HTR-8/SVneo (cell line): ENCODE measurements around the gene FBXL15.

Experiments used
- DNase-seq: peaks from one replicate; pipeline ENCODE4 v3.0.0; 2011; ENCODE audit warnings: low spot score, mixed read lengths; ENCODE audit not compliant: insufficient read length
- FAIRE-seq: peaks from 2 replicates; lab custom pipeline; 2011; peaks lifted over from hg19 to GRCh38; lab: Jason Lieb, UNC

FBXL15 gene

GRCh38 chr10:102424145-102424544 lies 3.5 kb downstream of the FBXL15 start:
- DNase-seq (no peak), FAIRE-seq (no peak)

- no peak for FAIRE-seq
- no peak for DNase-seq
Observed at GRCh38 chr10:102424916-102425315, 4.3 kb downstream of the FBXL15 start.

- no peak for DNase-seq
Observed at GRCh38 chr10:102425444-102425843, 4.8 kb downstream of the FBXL15 start.

GRCh38 chr10:102426803-102427287 lies 6.2 kb downstream of the FBXL15 start:
- FAIRE-seq = no peak
- DNase-seq = no peak

More at GRCh38 chr10:102425444-102425843, 4.8 kb downstream of the FBXL15 start:
- no peak for FAIRE-seq

- DNase-seq = no peak
- no peak for FAIRE-seq
Observed at GRCh38 chr10:102429468-102429867, 8.8 kb downstream of the FBXL15 start.

- DNase-seq (no peak), FAIRE-seq (no peak)
Observed at GRCh38 chr10:102431452-102432124, 11.0 kb downstream of the FBXL15 start.

- FAIRE-seq (peak; percentile 91), DNase-seq (peak; percentile 96)
Observed at GRCh38 chr10:102432162-102432950, 11.7 kb downstream of the FBXL15 start, which contains the start of gene CUEDC2. CUEDC2 (minus strand) TSS chr10:102432574; CDS start chr10:102425188, 7,386 bp downstream.

- DNase-seq = no peak
- FAIRE-seq = no peak
Observed at GRCh38 chr10:102433619-102434046, 13.0 kb downstream of the FBXL15 start.

GRCh38 chr10:102434394-102435132 lies 13.9 kb downstream of the FBXL15 start:
- no peak for FAIRE-seq

GRCh38 chr10:102435133-102435497 lies 14.5 kb downstream of the FBXL15 start:
- DNase-seq (no peak), FAIRE-seq (no peak)

More at GRCh38 chr10:102434394-102435132, 13.9 kb downstream of the FBXL15 start:
- peak; percentile 40 for DNase-seq

GRCh38 chr10:102435529-102436233 lies 15.0 kb downstream of the FBXL15 start:
- DNase-seq = no peak
- FAIRE-seq = no peak

- DNase-seq (no peak), FAIRE-seq (no peak)
Observed at GRCh38 chr10:102436312-102436711, 15.7 kb downstream of the FBXL15 start.

GRCh38 chr10:102437515-102437914 lies 16.9 kb downstream of the FBXL15 start:
- no peak for DNase-seq
- no peak for FAIRE-seq

- no peak for FAIRE-seq
Observed at GRCh38 chr10:102438374-102438773, 17.7 kb downstream of the FBXL15 start.

GRCh38 chr10:102444851-102445250 lies 24.2 kb downstream of the FBXL15 start:
- FAIRE-seq (no peak), DNase-seq (no peak)

More at GRCh38 chr10:102438374-102438773, 17.7 kb downstream of the FBXL15 start:
- DNase-seq = no peak

- no peak for FAIRE-seq
- peak; percentile 59 for DNase-seq
Observed at GRCh38 chr10:102449321-102450123, 28.9 kb downstream of the FBXL15 start.

GRCh38 chr10:102450124-102450373 lies 29.4 kb downstream of the FBXL15 start:
- no peak for DNase-seq
- FAIRE-seq = no peak

- peak; percentile 85 for DNase-seq
- FAIRE-seq = peak; percentile 93
Observed at GRCh38 chr10:102450374-102451104, 29.9 kb downstream of the FBXL15 start.
